Measurements from ENCODE around the gene ADAMTS20. TPM values are rescaled to one million over a fixed set of nuclear protein-coding genes. Genes with fewer than 3 reads are reported as not detected.
A peak's percentile ranks its signal among the peaks of the same experiment; 100 is the strongest.

ADAMTS20 gene
- total RNA-seq, result not detected

DNA sequence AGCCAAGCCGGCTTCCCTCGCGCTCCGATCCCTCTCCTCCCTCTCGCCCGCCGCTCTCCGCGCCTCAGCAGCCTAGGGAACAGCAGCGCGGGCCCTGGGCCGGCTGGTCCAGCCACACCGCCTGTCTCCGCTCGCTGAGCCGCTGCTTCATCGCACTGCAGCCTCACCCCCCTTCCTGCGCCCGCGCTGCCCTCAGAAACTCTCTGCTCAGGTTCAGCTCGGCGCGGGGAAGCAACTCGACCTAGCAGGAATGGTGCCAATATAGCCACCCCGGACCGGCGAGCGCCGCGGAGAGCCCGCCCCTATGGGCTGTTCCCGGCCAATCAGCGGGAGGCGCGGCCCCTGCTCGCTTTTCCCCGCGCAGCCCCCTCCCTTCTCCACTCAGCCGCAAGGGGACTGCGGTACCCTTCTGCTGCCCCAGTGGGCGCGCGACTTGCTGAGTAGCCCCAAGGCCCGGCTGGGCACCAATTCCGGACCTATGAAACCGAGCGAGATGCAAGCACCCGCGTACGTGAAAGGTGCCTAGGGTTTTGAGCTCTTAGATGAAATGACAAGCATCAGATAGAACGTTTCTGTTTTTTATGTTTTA lies at the start of gene ADAMTS20:
TSS of gene ADAMTS20 (minus strand) at position 233 of the 589 bp plus-strand sequence. CDS start 282 bp downstream, outside the sequence.
- WGBS, 2 donors, result 3% methylated on average over 36 to 45 of the region's 51 CpGs

GRCh38 chr12:43599708-43600107 lies 47.7 kb upstream of the ADAMTS20 start:
- DNase-seq (no peak), ATAC-seq (ENCODE audit: low FRiP score in 2 of 2) (no peak)
- TF ChIP-seq POLR2AphosphoS5 (IDR thresholded peaks at IDR 0.05) (no peak), CTCF (IDR thresholded peaks at IDR 0.05) (no peak), POLR2A (IDR thresholded peaks at IDR 0.05) (no peak), EP300 (IDR thresholded peaks at IDR 0.05) (no peak)
- Histone ChIP-seq H3K27ac (no peak overlapping the region), H3K4me3 (no peak overlapping the region), H3K36me3 (no peaks in the 10 kb centered on the region), H3K9me3 (no peaks in the 10 kb centered on the region), H3K4me1 (no peaks in the 10 kb centered on the region), H3K27me3 (no peaks in the 10 kb centered on the region)
- 80 to 85% methylated on average over 1 of the region's 1 CpG for WGBS, 2 donors

More for the DNA sequence above, at the start of gene ADAMTS20:
- Histone ChIP-seq H3K4me3 (peak within 1 kb of the TSS in 1 of 4 donors; percentile 14), H3K27me3 (peaks cover 0 to 14% (median 3%) of the 10 kb centered on the region in 4 donors), H3K36me3 (no peaks in the 10 kb centered on the region), H3K4me1 (peaks cover 0 to 11% (median 0%) of the 10 kb centered on the region in 4 donors), H3K9me3 (peaks cover 4 to 13% (median 9%) of the 10 kb centered on the region in 4 donors), H3K27ac (no peak within 1 kb of the TSS)
- TF ChIP-seq POLR2AphosphoS5 (IDR thresholded peaks at IDR 0.05) (no peak), POLR2A (IDR thresholded peaks at IDR 0.05) (no peak)
- ATAC-seq (ENCODE audit: low FRiP score in 2 of 2) (no peak), DNase-seq (peak in 1 of 2 donors; percentile 66)

DNA sequence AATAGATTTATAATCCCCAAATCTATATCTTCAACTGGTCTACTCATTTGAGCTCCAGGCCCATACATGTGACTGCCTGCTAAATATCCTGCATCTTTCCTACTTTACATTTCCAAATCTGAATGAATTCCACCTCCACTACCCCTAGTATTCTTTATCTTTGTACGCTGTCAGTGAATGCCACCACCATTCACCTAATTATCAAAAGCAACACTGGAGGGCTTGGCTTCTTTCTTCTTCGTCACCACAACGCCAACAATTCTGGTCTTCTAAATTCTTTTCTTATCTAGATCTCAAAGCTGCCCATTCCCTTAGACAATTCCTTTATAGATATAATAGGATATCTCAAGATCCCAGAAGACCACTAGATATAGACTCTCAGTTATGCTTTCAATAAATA lies 47.1 kb upstream of the ADAMTS20 start:
- TF ChIP-seq POLR2A (IDR thresholded peaks at IDR 0.05) (no peak), EP300 (IDR thresholded peaks at IDR 0.05) (no peak), POLR2AphosphoS5 (IDR thresholded peaks at IDR 0.05) (no peak), CTCF (IDR thresholded peaks at IDR 0.05) (no peak)
- Histone ChIP-seq H3K9me3 (no peaks in the 10 kb centered on the region), H3K27me3 (no peaks in the 10 kb centered on the region), H3K4me1 (no peaks in the 10 kb centered on the region), H3K4me3 (no peak overlapping the region), H3K27ac (no peak overlapping the region), H3K36me3 (no peaks in the 10 kb centered on the region)
- 79 to 85% methylated on average over 3 of the region's 3 CpGs for WGBS, 2 donors
- DNase-seq, result no peak
- no peak for ATAC-seq (ENCODE audit: low FRiP score in 2 of 2)

DNA sequence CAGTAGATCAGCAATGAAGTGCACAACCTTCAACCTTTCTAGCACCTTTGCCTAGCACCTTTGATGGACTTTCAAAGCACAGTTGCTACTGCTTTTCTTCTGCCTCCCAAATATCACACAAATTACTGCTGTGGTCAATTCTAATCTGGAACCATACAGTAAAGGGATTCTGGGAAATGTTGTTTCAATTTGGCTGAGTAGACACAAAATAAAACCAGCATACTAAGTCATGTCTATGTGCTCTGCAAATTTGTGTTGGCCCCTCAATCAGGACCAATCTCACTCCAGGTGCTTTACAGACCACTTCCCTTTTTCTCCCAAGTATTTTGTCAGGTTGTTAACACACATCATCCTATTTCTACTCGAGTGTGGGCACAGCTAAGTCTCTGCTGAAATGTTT lies 38.3 kb upstream of the ADAMTS20 start:
- H3K4me3 ChIP-seq, result no peak overlapping the region
- ATAC-seq (ENCODE audit: low FRiP score in 2 of 2) (no peak), DNase-seq (no peak)
- H3K27ac ChIP-seq, result no peak overlapping the region
- H3K27me3 ChIP-seq, result no peaks in the 10 kb centered on the region
- 29 to 43% methylated on average over 1 of the region's 1 CpG for WGBS, 2 donors
- no peaks in the 10 kb centered on the region for H3K36me3 ChIP-seq
- no peaks in the 10 kb centered on the region for H3K4me1 ChIP-seq
- H3K9me3 ChIP-seq, result no peaks in the 10 kb centered on the region
- TF ChIP-seq EP300 (IDR thresholded peaks at IDR 0.05) (no peak), POLR2AphosphoS5 (IDR thresholded peaks at IDR 0.05) (no peak), CTCF (IDR thresholded peaks at IDR 0.05) (no peak), POLR2A (IDR thresholded peaks at IDR 0.05) (no peak)

GRCh38 chr12:43586646-43587245 lies 34.7 kb upstream of the ADAMTS20 start:
- H3K9me3 ChIP-seq, result no peaks in the 10 kb centered on the region
- TF ChIP-seq POLR2AphosphoS5 (IDR thresholded peaks at IDR 0.05) (no peak), EP300 (IDR thresholded peaks at IDR 0.05) (no peak), POLR2A (IDR thresholded peaks at IDR 0.05) (no peak), CTCF (IDR thresholded peaks at IDR 0.05) (no peak)
- no peaks in the 10 kb centered on the region for H3K36me3 ChIP-seq
- no peaks in the 10 kb centered on the region for H3K27me3 ChIP-seq
- DNase-seq, result no peak
- 67 to 80% methylated on average over 7 of the region's 7 CpGs for WGBS, 2 donors
- H3K4me1 ChIP-seq, result no peaks in the 10 kb centered on the region
- ATAC-seq (ENCODE audit: low FRiP score in 2 of 2), result no peak
- no peak overlapping the region for H3K4me3 ChIP-seq
- H3K27ac ChIP-seq, result no peak overlapping the region

All from upper lobe of left lung (tissue), 6 donors.